OCI-LY1 (cell line): Measurements from ENCODE around the gene SCART1.
"Not testable (repeated sequence)": the region's sequence is repeated elsewhere in the genome, so short reads cannot be mapped to it uniquely, and the experiment has no call there.

Experiments
- H2AFZ ChIP-seq: fragments of 200-600 bp; sonication (generic), shearing (Covaris generic); 2 replicates; pipeline ENCODE4 v1.6.0; 2014; ENCODE audit warnings: antibody characterized with exemption, mild to moderate bottlenecking, low read length
- H3F3A ChIP-seq: fragments of 200-600 bp; sonication (generic), shearing (Covaris generic); 2 replicates; pipeline ENCODE4 v1.6.0; 2014; ENCODE audit warnings: mild to moderate bottlenecking, antibody characterized with exemption, low read length, moderate library complexity; ENCODE audit not compliant: insufficient read depth
- H3K27ac ChIP-seq: fragments of 200-600 bp; sonication (generic); 2 replicates; pipeline ENCODE4 v1.5.1; 2014; ENCODE audit warnings: low read length, mixed run types, mild to moderate bottlenecking, low read depth; ENCODE audit not compliant: poor library complexity, severe bottlenecking
- H3K27me3 ChIP-seq: fragments of 200-600 bp; sonication (generic); 2 replicates; pipeline ENCODE4 v1.6.0; 2014; ENCODE audit warnings: antibody characterized with exemption, mild to moderate bottlenecking, low read length, moderate library complexity; ENCODE audit not compliant: insufficient read depth
- H3K36me3 ChIP-seq: fragments of 200-600 bp; sonication (generic); 2 replicates; pipeline ENCODE4 v1.6.1; 2014; ENCODE audit warnings: mild to moderate bottlenecking, antibody characterized with exemption, low read length, moderate library complexity, mixed read lengths; ENCODE audit not compliant: insufficient read depth
- H3K4me1 ChIP-seq: fragments of 200-600 bp; sonication (generic); 2 replicates; pipeline ENCODE4 v1.5.1; 2014; ENCODE audit warnings: mild to moderate bottlenecking, low read length, moderate library complexity; ENCODE audit not compliant: insufficient read depth, severe bottlenecking
- H3K4me2 ChIP-seq: fragments of 200-600 bp; sonication (generic), shearing (Covaris generic); 2 replicates; pipeline ENCODE4 v1.6.1; 2014; ENCODE audit warnings: low read length
- H3K4me3 ChIP-seq: fragments of 200-600 bp; sonication (generic); 2 replicates; pipeline ENCODE4 v1.5.1; 2014; ENCODE audit warnings: low read length, low read depth, mild to moderate bottlenecking, mixed read lengths; ENCODE audit not compliant: poor library complexity, severe bottlenecking
- H3K79me2 ChIP-seq: fragments of 200-600 bp; shearing (Covaris generic); 2 replicates; pipeline ENCODE4 v1.6.1; 2016; ENCODE audit warnings: mixed run types, low read length, mixed read lengths; ENCODE audit not compliant: insufficient read depth
- H3K9ac ChIP-seq: fragments of 200-600 bp; sonication (generic), shearing (Covaris generic); 2 replicates; pipeline ENCODE4 v1.6.1; 2014; ENCODE audit warnings: mild to moderate bottlenecking, low read length, mixed read lengths
- H3K9me2 ChIP-seq: fragments of 200-600 bp; sonication (generic), shearing (Covaris generic); 2 replicates; pipeline ENCODE4 v1.6.1; 2014; ENCODE audit warnings: low read depth, mild to moderate bottlenecking, low read length, mixed read lengths
- H3K9me3 ChIP-seq: fragments of 200-600 bp; shearing (Covaris generic); 2 replicates; pipeline ENCODE4 v1.6.1; 2014; ENCODE audit warnings: low read length, mixed read lengths
- H4K20me1 ChIP-seq: fragments of 200-600 bp; sonication (generic), shearing (Covaris generic); 2 replicates; pipeline ENCODE4 v1.6.0; 2016; ENCODE audit warnings: mild to moderate bottlenecking, low read length; ENCODE audit not compliant: insufficient read depth
- CTCF ChIP-seq: fragments of 200-600 bp; sonication (generic), shearing (Covaris generic); IDR thresholded peaks from 2 replicates; pipeline ENCODE4 v1.5.1; 2017; ENCODE audit warnings: mild to moderate bottlenecking, antibody characterized with exemption, low read length, moderate library complexity, mixed read lengths
- EZH2 ChIP-seq: fragments of 200-600 bp; sonication (generic), shearing (Covaris generic); IDR thresholded peaks from 2 replicates; pipeline ENCODE4 v1.8.0; 2017; ENCODE audit warnings: borderline replicate concordance, mixed run types, mild to moderate bottlenecking, antibody characterized with exemption, low read length, moderate library complexity, mixed read lengths

The SCART1 gene

DNA sequence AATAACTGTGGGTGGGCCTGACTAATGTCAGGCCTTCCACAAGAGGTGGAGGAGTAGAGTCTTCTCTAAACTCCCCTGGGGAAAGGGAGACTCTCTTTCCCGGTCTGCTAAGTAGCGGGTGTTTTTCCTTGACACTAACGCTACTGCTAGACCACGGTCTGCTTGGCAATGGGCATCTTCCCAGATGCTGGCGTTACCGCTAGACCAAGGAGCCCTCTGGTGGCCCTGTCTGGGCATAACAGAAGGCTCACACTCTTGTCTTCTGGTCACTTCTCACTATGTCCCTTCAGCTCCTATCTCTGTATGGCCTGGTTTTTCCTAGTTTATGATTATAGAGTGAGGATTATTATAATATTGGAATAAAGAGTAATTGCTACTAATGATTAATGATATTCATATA, 43.6 kb downstream of the SCART1 start:
- H3K79me2 ChIP-seq, H3K27ac ChIP-seq, H3K9me2 ChIP-seq, H3K4me1 ChIP-seq, H3F3A ChIP-seq, H3K4me2 ChIP-seq, H4K20me1 ChIP-seq, H3K4me3 ChIP-seq, H2AFZ ChIP-seq, H3K36me3 ChIP-seq, H3K9ac ChIP-seq, H3K27me3 ChIP-seq, H3K9me3 ChIP-seq: not testable (repeated sequence)
- TF ChIP-seq CTCF = peak; percentile 31; the same call in 1 of the 2 replicates

DNA sequence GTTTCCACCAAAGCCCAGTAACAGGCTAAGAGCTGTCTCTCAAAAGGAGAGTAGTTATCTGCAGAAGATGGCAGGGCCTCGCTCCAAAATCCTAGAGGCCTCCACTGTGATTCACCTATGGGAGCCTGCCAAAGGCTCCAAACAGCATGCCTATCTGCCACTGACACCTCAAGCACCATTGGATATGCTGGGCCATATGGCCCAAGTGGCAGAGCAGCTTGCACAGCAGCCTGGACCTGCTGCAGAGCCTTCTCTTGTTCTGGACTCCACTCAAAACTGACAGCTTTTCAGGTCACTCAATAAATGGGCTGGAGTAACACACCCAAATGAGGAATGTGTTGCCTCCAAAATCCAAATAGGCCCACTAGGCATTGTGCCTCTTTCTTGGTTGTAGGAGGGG, 45.4 kb downstream of the SCART1 start:
- not testable (repeated sequence) for H3K4me1 ChIP-seq, H3K9ac ChIP-seq, H4K20me1 ChIP-seq, H3K27ac ChIP-seq, H3K79me2 ChIP-seq, H3K36me3 ChIP-seq, H3K9me3 ChIP-seq, H2AFZ ChIP-seq, H3K4me3 ChIP-seq, H3F3A ChIP-seq, H3K4me2 ChIP-seq, H3K27me3 ChIP-seq, H3K9me2 ChIP-seq

DNA sequence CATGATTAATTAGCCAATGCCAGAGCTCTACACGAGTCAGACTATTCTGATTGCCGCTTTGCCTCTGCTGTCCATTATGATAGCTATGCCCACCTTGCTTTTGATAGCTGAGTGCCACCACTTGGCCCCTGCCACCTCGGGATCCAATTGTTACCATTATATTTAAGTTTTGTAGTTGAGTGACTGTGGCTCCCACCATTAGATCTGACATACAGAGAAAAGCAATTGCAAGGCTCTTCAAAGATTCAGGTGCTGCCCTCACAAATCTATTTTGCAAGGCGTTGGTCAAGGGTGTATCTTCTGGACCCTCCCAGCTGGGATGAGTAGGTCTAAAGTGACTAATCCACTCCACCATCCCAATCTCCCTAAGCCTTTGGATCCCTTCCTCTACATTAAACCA, 47.2 kb downstream of the SCART1 start:
- not testable (repeated sequence) for H3K4me1 ChIP-seq, H3K4me2 ChIP-seq, H3K79me2 ChIP-seq, H2AFZ ChIP-seq, H3K4me3 ChIP-seq, H3K27me3 ChIP-seq, H3K9me3 ChIP-seq, H4K20me1 ChIP-seq, H3F3A ChIP-seq, H3K27ac ChIP-seq, H3K36me3 ChIP-seq, H3K9me2 ChIP-seq, H3K9ac ChIP-seq

DNA sequence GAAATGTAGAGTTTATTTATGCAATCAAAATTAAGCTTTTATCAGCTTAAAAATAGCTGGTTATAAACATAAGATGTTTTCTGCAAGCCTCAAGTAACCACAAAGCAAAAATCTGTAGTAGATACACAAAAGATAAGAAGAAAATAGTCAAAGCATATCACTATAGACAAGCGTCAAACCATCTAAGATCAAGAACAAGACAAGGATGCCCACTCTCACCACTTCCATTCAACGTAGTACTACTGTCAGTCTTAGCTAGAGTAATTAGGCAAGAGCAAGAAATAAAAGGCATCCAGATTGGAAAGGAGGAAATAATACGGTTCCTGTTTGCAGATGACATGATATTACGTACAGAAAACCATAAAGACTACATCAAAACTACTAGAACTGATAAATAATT, 56.0 kb downstream of the SCART1 start:
- H3K9me2 ChIP-seq = no peaks in the 10 kb centered on the region
- H3K36me3 ChIP-seq = no peaks in the 10 kb centered on the region
- 0 out of 2 replicates have a peak, but pooled peaks cover 5% of the 10 kb centered on the region for H3K9me3 ChIP-seq
- no peak overlapping the region for H3K4me2 ChIP-seq
- H3K4me3 ChIP-seq = no peak overlapping the region
- H4K20me1 ChIP-seq = no peaks in the 10 kb centered on the region
- no peaks in the 10 kb centered on the region for H3F3A ChIP-seq
- no peak overlapping the region for H3K9ac ChIP-seq
- no peak overlapping the region for H3K27ac ChIP-seq
- no peak overlapping the region for H2AFZ ChIP-seq
- H3K79me2 ChIP-seq = no peaks in the 10 kb centered on the region
- no peaks in the 10 kb centered on the region for H3K4me1 ChIP-seq
- TF ChIP-seq CTCF = no peak
- TF ChIP-seq EZH2 = no peak
- no peaks in the 10 kb centered on the region for H3K27me3 ChIP-seq
